ENCODE measurements around the gene ZNF708. TPM values are rescaled to one million over a fixed set of nuclear protein-coding genes. Genes with fewer than 3 reads are reported as not detected.

Gene ZNF708
- total and polyA plus RNA-seq, 2 of the 13 experiments (the other 11 are each of a cell fraction or from before 2014, with no cell fraction given), result 1.8 to 5.2 TPM

DNA sequence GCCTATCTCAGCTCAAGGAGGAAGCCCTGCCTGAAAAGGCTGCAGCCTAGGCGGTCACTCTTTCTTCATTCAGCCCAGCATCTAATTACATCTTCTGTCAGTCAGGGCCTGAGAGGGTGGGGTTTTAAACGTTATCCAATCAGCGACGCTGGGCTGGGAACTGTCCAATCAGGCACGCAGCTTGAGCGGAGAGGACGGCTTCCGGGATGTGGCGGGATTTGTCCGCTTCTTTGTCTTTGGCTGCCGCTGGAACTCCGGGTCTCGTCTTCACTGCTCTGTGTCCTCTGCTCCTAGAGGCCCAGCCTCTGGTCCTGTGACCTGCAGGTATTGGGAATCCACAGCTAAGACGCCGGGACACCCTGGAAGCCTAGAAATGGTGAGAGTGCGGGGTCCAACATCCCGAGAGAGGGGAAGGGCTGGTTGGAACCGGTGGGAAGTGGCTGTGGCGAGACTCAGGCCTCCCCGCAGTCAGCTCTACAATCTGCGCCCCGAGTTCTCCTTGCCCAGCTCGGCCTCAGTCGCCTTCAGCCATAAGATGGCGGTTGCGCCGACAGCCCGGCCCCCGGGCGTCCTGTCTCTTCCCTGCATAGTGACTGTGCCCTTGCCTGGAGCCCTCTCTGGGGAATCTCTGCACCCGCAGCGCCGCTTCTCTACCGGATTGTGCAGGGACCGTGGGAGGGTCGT is 29.7 kb upstream of the ZNF708 start, which contains the start of gene ZNF738 (continued):
- TF ChIP-seq, protein P1, sequence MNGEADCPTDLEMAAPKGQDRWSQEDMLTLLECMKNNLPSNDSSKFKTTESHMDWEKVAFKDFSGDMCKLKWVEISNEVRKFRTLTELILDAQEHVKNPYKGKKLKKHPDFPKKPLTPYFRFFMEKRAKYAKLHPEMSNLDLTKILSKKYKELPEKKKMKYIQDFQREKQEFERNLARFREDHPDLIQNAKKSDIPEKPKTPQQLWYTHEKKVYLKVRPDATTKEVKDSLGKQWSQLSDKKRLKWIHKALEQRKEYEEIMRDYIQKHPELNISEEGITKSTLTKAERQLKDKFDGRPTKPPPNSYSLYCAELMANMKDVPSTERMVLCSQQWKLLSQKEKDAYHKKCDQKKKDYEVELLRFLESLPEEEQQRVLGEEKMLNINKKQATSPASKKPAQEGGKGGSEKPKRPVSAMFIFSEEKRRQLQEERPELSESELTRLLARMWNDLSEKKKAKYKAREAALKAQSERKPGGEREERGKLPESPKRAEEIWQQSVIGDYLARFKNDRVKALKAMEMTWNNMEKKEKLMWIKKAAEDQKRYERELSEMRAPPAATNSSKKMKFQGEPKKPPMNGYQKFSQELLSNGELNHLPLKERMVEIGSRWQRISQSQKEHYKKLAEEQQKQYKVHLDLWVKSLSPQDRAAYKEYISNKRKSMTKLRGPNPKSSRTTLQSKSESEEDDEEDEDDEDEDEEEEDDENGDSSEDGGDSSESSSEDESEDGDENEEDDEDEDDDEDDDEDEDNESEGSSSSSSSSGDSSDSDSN (CRISPR knock-in tag; IDR thresholded peaks at IDR 0.05), result 0 out of 2 replicates have a peak, but pooled peaks have one; percentile 30
- no peak for TF ChIP-seq SRSF4 (IDR thresholded peaks at IDR 0.05; ENCODE audit: low read depth, low read length, poor library complexity, severe bottlenecking)
- TF ChIP-seq ZFX (CRISPR knock-in tag; IDR thresholded peaks at IDR 0.05; ENCODE audit: low read depth), result peak; percentile 75
- no peak for TF ChIP-seq MTF1 (CRISPR knock-in tag; IDR thresholded peaks at IDR 0.05)
- TF ChIP-seq, protein P2, sequence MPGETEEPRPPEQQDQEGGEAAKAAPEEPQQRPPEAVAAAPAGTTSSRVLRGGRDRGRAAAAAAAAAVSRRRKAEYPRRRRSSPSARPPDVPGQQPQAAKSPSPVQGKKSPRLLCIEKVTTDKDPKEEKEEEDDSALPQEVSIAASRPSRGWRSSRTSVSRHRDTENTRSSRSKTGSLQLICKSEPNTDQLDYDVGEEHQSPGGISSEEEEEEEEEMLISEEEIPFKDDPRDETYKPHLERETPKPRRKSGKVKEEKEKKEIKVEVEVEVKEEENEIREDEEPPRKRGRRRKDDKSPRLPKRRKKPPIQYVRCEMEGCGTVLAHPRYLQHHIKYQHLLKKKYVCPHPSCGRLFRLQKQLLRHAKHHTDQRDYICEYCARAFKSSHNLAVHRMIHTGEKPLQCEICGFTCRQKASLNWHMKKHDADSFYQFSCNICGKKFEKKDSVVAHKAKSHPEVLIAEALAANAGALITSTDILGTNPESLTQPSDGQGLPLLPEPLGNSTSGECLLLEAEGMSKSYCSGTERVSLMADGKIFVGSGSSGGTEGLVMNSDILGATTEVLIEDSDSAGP (CRISPR knock-in tag; IDR thresholded peaks at IDR 0.05; ENCODE audit: borderline replicate concordance), result 0 out of 2 replicates have a peak, but pooled peaks have one; percentile 18
- TF ChIP-seq PHF8 (CRISPR knock-in tag; IDR thresholded peaks at IDR 0.05), result peak; percentile 52; the same call in 1 of the 2 replicates
- peak; percentile 17; the same call in 1 of the 2 replicates for TF ChIP-seq SALL1 (CRISPR knock-in tag; IDR thresholded peaks at IDR 0.05)
- TF ChIP-seq POLR2A (IDR thresholded peaks at IDR 0.05; ENCODE audit: insufficient read depth in 1 of 2, low read depth in 2 of 2, low read length in 2 of 2), result peak; percentile 51 to 53; a peak in 3 of 4 replicates
- TF ChIP-seq HHEX (CRISPR knock-in tag; IDR thresholded peaks at IDR 0.05), result no peak
- no peak for TF ChIP-seq ZFP90 (CRISPR knock-in tag; IDR thresholded peaks at IDR 0.05; ENCODE audit: borderline replicate concordance)
- no peak for TF ChIP-seq FOXP1 (IDR thresholded peaks at IDR 0.05)
- TF ChIP-seq FOXP1 (CRISPR knock-in tag; IDR thresholded peaks at IDR 0.05), result no peak
- TF ChIP-seq, protein P3, sequence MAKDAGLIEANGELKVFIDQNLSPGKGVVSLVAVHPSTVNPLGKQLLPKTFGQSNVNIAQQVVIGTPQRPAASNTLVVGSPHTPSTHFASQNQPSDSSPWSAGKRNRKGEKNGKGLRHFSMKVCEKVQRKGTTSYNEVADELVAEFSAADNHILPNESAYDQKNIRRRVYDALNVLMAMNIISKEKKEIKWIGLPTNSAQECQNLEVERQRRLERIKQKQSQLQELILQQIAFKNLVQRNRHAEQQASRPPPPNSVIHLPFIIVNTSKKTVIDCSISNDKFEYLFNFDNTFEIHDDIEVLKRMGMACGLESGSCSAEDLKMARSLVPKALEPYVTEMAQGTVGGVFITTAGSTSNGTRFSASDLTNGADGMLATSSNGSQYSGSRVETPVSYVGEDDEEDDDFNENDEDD (CRISPR knock-in tag; IDR thresholded peaks at IDR 0.05; ENCODE audit: borderline replicate concordance), result peak; percentile 39; the same call in 1 of the 2 replicates
- no peak for TF ChIP-seq STAT5B (CRISPR knock-in tag; IDR thresholded peaks at IDR 0.05)
- TF ChIP-seq ZNF335 (CRISPR knock-in tag; IDR thresholded peaks at IDR 0.05), result no peak
- TF ChIP-seq, protein P4, sequence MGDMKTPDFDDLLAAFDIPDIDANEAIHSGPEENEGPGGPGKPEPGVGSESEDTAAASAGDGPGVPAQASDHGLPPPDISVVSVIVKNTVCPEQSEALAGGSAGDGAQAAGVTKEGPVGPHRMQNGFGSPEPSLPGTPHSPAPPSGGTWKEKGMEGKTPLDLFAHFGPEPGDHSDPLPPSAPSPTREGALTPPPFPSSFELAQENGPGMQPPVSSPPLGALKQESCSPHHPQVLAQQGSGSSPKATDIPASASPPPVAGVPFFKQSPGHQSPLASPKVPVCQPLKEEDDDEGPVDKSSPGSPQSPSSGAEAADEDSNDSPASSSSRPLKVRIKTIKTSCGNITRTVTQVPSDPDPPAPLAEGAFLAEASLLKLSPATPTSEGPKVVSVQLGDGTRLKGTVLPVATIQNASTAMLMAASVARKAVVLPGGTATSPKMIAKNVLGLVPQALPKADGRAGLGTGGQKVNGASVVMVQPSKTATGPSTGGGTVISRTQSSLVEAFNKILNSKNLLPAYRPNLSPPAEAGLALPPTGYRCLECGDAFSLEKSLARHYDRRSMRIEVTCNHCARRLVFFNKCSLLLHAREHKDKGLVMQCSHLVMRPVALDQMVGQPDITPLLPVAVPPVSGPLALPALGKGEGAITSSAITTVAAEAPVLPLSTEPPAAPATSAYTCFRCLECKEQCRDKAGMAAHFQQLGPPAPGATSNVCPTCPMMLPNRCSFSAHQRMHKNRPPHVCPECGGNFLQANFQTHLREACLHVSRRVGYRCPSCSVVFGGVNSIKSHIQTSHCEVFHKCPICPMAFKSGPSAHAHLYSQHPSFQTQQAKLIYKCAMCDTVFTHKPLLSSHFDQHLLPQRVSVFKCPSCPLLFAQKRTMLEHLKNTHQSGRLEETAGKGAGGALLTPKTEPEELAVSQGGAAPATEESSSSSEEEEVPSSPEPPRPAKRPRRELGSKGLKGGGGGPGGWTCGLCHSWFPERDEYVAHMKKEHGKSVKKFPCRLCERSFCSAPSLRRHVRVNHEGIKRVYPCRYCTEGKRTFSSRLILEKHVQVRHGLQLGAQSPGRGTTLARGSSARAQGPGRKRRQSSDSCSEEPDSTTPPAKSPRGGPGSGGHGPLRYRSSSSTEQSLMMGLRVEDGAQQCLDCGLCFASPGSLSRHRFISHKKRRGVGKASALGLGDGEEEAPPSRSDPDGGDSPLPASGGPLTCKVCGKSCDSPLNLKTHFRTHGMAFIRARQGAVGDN (CRISPR knock-in tag; IDR thresholded peaks at IDR 0.05), result peak; percentile 37
